GM10847 (cell line): ENCODE results near the gene FDXR.

Experiments used
- POLR2A ChIP-seq: IDR thresholded peaks from 2 replicates; pipeline ENCODE4 v1.6.1; 2011; ENCODE audit not compliant: insufficient read length; ENCODE audit errors: extremely low read depth

The FDXR gene

GRCh38 chr17:74836691-74837467 lies 35.9 kb downstream of the FDXR start:
- no peak for TF ChIP-seq POLR2A

DNA sequence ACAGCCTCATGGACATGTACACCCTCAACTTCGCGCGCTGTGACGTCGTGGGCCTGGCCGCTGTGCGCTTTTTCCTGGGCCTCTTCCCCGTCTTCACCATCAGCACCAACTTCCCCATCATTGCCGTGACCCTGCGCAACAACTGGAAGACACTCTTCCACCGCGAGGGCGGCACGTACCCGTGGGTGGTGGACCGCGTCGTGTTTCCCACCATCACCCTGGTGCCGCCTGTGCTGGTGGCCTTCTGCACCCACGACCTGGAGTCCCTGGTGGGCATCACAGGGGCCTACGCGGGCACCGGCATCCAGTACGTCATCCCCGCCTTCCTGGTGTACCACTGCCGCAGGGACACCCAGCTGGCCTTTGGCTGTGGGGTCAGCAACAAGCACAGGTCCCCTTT lies 36.6 kb downstream of the FDXR start:
- TF ChIP-seq POLR2A, result no peak

- TF ChIP-seq POLR2A, result no peak
Observed at GRCh38 chr17:74833501-74834377, 39.1 kb downstream of the FDXR start.

- no peak for TF ChIP-seq POLR2A
Observed at GRCh38 chr17:74832421-74832820, 40.4 kb downstream of the FDXR start.

GRCh38 chr17:74831444-74832146 lies 41.2 kb downstream of the FDXR start:
- no peak for TF ChIP-seq POLR2A

DNA sequence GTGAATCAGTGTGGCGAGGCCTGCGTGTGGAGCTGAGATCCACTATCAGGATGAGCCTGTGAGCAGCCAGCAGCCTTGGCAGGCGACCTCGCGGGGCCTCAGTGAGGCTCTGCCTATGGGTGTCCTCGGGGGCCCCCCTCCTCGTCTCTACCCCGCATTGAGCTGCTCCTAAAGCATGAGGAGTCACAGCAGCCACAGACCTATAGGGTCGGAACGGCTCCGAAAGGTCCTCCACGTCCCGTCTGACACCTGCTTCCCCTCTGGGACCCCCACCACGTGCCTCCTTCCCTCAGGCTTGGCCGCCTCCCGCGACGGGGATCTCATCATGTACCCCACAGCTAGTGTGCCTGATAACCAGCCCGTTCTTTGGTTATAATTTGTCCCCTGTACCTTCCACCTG lies 41.9 kb downstream of the FDXR start:
- no peak for TF ChIP-seq POLR2A

DNA sequence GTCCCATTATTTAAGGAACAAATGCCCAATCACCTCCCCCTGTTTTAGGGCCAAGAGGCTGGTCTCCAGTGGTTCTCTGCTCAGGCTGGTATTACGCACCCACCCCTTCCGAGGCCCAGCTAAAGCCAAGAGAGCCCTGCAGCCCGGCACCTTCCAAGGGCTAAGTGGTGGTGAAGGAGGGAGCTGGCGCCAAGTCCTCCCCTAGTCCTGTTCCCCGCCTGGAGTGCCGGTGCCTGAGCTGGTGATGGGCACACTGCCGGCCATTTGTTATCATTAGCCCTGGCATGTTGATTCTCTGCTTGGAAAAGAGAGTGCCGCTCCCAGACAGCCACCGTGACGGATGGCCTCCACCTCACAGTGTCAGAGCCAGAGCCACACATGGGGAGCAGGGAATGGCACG lies 45.0 kb downstream of the FDXR start:
- no peak for TF ChIP-seq POLR2A

- no peak for TF ChIP-seq POLR2A
Observed at GRCh38 chr17:74825952-74826719, 46.7 kb downstream of the FDXR start.

GRCh38 chr17:74824961-74825627 lies 47.7 kb downstream of the FDXR start:
- no peak for TF ChIP-seq POLR2A

- TF ChIP-seq POLR2A, result no peak
Observed at GRCh38 chr17:74822939-74823367, 49.8 kb downstream of the FDXR start.

DNA sequence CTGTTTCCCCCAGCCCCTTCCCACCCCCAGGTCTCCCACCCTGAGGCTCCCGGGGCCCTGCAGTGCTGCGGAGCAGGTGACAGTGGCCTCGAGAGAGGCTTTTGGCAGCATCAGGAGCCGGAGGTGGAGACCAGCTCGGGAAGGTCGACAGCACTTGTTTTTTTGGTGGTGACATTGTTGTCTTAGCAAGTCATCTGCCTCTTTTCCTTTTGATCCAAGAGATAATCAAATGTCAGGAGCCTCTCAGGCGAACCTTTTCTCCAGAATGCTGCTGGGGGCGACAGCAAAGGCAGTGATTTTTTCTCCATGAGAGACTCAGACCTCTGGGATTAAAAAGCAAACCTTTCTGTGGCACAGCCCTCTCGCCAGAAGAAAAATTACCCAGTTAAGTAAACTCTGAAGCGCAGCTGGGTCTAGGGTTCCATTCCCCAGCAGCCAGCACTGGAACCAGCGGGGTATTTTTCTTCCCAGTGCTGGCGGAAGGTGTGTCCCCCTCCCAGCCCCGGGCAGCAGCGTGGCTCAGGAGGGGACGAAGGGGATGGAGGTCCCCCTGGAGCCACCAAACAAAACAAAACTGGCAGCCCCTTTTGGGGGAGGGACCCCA lies 50.4 kb downstream of the FDXR start:
- TF ChIP-seq POLR2A, result no peak

- no peak for TF ChIP-seq POLR2A
Observed at GRCh38 chr17:74821655-74822334, 51.0 kb downstream of the FDXR start.

DNA sequence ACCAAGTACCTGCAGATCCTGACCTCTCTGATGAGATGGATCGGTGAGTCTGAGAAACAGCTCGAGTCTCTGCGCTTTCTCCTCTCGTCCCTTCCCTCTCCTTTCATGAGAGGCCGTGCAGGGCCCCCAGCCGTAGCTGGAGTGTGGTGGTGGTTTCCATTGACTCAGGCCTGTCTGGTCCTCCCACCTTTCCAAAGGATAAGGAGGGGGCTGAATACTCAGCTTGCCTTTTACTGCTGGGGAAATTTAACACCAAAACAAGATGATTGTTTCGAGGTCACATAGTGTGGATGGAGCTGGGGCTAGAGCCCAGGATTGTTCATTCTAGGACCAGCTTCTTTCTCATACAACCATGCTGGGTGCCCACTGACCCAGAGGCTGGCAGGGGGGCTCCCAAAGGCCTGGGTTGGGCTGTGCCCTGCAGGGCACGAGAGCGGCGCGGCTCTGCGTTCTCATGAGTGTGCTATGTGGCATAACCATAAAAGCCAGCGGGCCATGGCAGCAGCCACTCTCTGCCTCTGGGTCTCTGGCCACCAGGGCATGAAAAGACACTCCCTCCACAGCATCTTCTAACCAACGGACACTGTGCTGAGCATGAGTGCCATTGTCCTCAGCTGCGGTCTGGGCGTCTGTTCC lies 52.9 kb downstream of the FDXR start:
- no peak for TF ChIP-seq POLR2A
